Type B pancreatic cell (in vitro differentiated cells): ENCODE results near the gene KRTAP1-3. TPM values are rescaled to one million over a fixed set of nuclear protein-coding genes. Genes with fewer than 3 reads are reported as not detected.

Experiments
- DNase-seq: peaks from one replicate; pipeline ENCODE4 v3.0.0; 2021; ENCODE audit warnings: mixed read lengths; ENCODE audit not compliant: unreplicated experiment; ENCODE audit errors: extremely low spot score
- H3K27ac Mint-ChIP-seq: 2 replicates; pipeline ENCODE4 v1.8.0; 2021; ENCODE audit warnings: mild to moderate bottlenecking, mixed read lengths
- H3K27me3 Mint-ChIP-seq: 2 replicates; pipeline ENCODE4 v1.8.0; 2021; ENCODE audit warnings: mixed read lengths
- H3K36me3 Mint-ChIP-seq: 2 replicates; pipeline ENCODE4 v1.8.0; 2021; ENCODE audit warnings: mixed read lengths
- H3K4me1 Mint-ChIP-seq: one replicate; pipeline ENCODE4 v1.8.0; 2021; ENCODE audit warnings: mixed read lengths; ENCODE audit not compliant: unreplicated experiment
- H3K4me3 Mint-ChIP-seq: 2 replicates; pipeline ENCODE4 v1.8.0; 2021; ENCODE audit warnings: mild to moderate bottlenecking, mixed read lengths
- H3K9me3 Mint-ChIP-seq: 2 replicates; pipeline ENCODE4 v1.8.0; 2021; ENCODE audit warnings: mixed read lengths
- total RNA-seq: library from RNA; stranded (reverse); gene quantifications from 2 replicates; pipeline ENCODE4 v1.2.1, GENCODE V29; 2021; ENCODE audit warnings: low replicate concordance
- TF ChIP-seq, protein P1 (sequence below): fragments of 200-600 bp; sonication (generic); conservative IDR thresholded peaks from 2 replicates; pipeline ENCODE4 v1.5.0; 2021; ENCODE audit warnings: antibody characterized with exemption, mild to moderate bottlenecking

Gene KRTAP1-3
- total RNA-seq, 1 donor from 2014 or later, result not detected

DNA sequence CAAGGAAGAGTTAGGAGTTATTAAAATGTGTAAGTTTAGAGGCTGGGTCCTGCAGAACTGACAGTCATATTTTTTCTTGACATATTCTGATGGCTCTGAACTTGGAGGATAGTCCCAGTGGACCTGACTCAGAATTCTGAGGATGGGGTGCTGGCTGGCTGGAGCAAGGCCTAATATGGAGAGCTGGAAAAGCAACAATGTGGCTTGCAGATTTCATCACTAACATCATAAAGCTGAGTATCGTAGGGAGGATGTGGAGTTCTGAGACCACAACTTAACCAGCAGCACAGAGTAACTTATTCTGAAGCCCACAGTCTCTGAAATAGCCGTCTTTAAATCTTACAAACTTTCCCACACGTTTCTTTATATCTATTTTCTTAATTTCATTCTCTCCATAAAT is 10.0 kb downstream of the KRTAP1-3 start:
- Mint-ChIP-seq H3K27ac (no peak overlapping the region), H3K4me1 (no peaks in the 10 kb centered on the region), H3K36me3 (peaks cover 3% of the 10 kb centered on the region), H3K9me3 (no peaks in the 10 kb centered on the region), H3K4me3 (no peak overlapping the region), H3K27me3 (no peaks in the 10 kb centered on the region)
- no peak for DNase-seq
- TF ChIP-seq, protein P1, sequence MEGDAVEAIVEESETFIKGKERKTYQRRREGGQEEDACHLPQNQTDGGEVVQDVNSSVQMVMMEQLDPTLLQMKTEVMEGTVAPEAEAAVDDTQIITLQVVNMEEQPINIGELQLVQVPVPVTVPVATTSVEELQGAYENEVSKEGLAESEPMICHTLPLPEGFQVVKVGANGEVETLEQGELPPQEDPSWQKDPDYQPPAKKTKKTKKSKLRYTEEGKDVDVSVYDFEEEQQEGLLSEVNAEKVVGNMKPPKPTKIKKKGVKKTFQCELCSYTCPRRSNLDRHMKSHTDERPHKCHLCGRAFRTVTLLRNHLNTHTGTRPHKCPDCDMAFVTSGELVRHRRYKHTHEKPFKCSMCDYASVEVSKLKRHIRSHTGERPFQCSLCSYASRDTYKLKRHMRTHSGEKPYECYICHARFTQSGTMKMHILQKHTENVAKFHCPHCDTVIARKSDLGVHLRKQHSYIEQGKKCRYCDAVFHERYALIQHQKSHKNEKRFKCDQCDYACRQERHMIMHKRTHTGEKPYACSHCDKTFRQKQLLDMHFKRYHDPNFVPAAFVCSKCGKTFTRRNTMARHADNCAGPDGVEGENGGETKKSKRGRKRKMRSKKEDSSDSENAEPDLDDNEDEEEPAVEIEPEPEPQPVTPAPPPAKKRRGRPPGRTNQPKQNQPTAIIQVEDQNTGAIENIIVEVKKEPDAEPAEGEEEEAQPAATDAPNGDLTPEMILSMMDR, result no peak

DNA sequence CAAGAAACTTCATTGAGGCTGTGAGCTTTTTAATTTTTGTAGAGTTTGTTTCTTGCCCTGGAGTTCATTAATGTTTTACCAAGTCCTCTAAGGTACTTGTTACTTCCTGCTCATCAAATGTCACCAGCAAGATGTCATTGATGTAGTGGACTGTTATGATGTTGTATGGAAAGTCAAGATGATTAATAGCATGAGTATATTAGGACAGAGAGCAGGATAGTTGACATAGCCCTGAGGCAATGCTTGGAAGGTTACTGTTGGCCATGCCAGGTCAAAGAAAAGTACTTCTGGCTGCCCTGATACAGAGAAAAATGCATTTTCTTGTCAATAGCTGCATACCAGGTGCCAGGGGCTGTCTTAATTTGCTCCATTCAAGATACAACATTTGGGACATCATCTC is 14.3 kb downstream of the KRTAP1-3 start:
- no peaks in the 10 kb centered on the region for H3K9me3 Mint-ChIP-seq
- peaks cover 3% of the 10 kb centered on the region for H3K36me3 Mint-ChIP-seq
- TF ChIP-seq, protein P1, result no peak
- H3K27me3 Mint-ChIP-seq, result no peaks in the 10 kb centered on the region
- no peak for DNase-seq
- no peaks in the 10 kb centered on the region for H3K4me1 Mint-ChIP-seq
- no peak overlapping the region for H3K27ac Mint-ChIP-seq
- no peak overlapping the region for H3K4me3 Mint-ChIP-seq

- TF ChIP-seq, protein P1, result no peak
- no peaks in the 10 kb centered on the region for H3K27me3 Mint-ChIP-seq
Observed at GRCh38 chr17:41019415-41019814, 15.3 kb downstream of the KRTAP1-3 start.

DNA sequence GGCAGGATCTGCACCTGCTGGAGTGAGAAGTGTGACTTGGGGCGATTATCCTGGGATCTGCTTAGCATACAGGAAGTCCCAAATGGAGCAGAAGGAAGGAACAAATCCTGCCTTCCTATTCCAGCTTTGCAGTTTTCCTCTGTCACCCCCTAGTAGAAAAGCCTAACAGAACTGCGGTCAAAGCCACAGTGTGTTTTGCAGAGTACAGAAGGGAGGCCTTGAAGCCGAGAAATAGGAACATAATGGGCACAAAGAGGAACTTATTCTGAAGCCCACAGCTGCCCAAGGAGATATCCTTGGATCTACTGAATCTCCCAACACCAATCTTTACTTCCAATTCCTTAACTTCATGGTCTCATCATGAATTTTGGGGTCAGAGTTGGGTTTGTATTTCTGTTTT is 16.1 kb downstream of the KRTAP1-3 start:
- H3K27ac Mint-ChIP-seq, result no peak overlapping the region
- DNase-seq, result no peak
- H3K4me1 Mint-ChIP-seq, result no peaks in the 10 kb centered on the region
- TF ChIP-seq, protein P1, result no peak
- H3K9me3 Mint-ChIP-seq, result no peaks in the 10 kb centered on the region
- H3K36me3 Mint-ChIP-seq, result peaks cover 3% of the 10 kb centered on the region
- no peak overlapping the region for H3K4me3 Mint-ChIP-seq
- H3K27me3 Mint-ChIP-seq, result no peaks in the 10 kb centered on the region

More at GRCh38 chr17:41019415-41019814, 15.3 kb downstream of the KRTAP1-3 start:
- H3K36me3 Mint-ChIP-seq, result peaks cover 3% of the 10 kb centered on the region
- H3K9me3 Mint-ChIP-seq, result no peaks in the 10 kb centered on the region
- H3K4me3 Mint-ChIP-seq, result no peak overlapping the region
- no peaks in the 10 kb centered on the region for H3K4me1 Mint-ChIP-seq
- no peak overlapping the region for H3K27ac Mint-ChIP-seq
- no peak for DNase-seq

- Mint-ChIP-seq H3K27me3 (no peaks in the 10 kb centered on the region), H3K4me1 (peaks cover 4% of the 10 kb centered on the region), H3K4me3 (no peak overlapping the region), H3K36me3 (no peaks in the 10 kb centered on the region), H3K27ac (no peak overlapping the region), H3K9me3 (no peaks in the 10 kb centered on the region)
- TF ChIP-seq, protein P1, result no peak
- no peak for DNase-seq
Observed at GRCh38 chr17:41016578-41017215, 18.0 kb downstream of the KRTAP1-3 start.

GRCh38 chr17:41015454-41015853 is 19.2 kb downstream of the KRTAP1-3 start:
- Mint-ChIP-seq H3K4me1 (peaks cover 4% of the 10 kb centered on the region), H3K4me3 (no peak overlapping the region), H3K9me3 (no peaks in the 10 kb centered on the region), H3K36me3 (no peaks in the 10 kb centered on the region), H3K27me3 (no peaks in the 10 kb centered on the region), H3K27ac (no peak overlapping the region)
- DNase-seq, result no peak
- TF ChIP-seq, protein P1, result no peak
